Fibroblast of lung (primary cell): ENCODE measurements around the gene KLF16.

Experiments
- EZH2 ChIP-seq: IDR thresholded peaks from 2 replicates; pipeline ENCODE4 v1.5.1; 2012; ENCODE audit warnings: low read length, control low read depth, mild to moderate bottlenecking; ENCODE audit errors: missing control alignments
- TF ChIP-seq, protein P1 (sequence below), 2 donors: IDR thresholded peaks in 1 of 2; conservative IDR thresholded peaks in 1 of 2; 1 replicate in 1 of 2; 2 replicates in 1 of 2; pipeline ENCODE4 v1.5.1; 2011 to 2012; ENCODE audit warnings: low read length in 2 of 2, control low read depth in 1 of 2, inconsistent platforms in 1 of 2, low read depth in 1 of 2, mild to moderate bottlenecking in 1 of 2

DNA sequence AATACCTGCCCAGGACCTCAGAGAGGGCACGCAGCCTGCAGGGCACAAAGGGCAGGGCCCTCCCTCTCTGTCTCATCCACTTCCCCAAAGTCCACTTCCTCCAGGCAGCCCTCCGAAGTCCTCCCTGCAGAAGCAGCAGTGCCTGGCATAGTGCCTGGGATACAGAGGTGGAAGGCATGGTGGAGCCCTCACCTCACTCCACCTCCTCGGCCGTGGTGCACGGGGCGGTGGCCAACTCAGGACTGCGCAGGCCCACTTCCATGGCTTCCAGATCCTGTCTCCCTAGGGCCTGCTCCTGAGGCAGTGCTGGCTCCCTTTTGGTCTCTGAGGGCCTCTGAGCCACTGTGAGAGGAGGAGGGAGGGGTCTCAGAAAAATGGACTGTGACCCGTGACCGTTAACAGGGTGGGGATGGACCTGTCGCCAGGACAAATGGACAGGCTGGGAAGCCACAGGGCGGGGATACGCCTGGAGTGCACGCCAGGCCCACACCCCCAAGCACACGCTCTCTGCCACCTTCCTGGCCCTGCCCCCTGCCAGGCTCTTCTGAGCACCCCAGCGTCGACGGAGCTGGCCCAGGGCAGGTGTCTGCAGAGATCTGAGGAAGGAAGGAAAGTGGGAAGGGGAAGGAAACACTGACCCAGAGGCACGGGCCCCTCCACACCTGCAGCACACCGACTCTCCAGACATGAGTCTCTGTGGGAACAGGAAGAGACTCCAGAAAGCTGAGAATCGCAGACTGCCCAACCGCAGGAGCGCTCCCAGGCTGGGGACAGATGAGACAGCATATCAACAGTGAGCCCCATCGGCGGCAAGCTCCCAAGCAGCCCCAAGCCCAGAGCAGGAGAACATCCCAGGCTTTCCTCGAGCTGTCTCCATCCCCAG, 23.5 kb downstream of the KLF16 start:
- TF ChIP-seq, protein P1, sequence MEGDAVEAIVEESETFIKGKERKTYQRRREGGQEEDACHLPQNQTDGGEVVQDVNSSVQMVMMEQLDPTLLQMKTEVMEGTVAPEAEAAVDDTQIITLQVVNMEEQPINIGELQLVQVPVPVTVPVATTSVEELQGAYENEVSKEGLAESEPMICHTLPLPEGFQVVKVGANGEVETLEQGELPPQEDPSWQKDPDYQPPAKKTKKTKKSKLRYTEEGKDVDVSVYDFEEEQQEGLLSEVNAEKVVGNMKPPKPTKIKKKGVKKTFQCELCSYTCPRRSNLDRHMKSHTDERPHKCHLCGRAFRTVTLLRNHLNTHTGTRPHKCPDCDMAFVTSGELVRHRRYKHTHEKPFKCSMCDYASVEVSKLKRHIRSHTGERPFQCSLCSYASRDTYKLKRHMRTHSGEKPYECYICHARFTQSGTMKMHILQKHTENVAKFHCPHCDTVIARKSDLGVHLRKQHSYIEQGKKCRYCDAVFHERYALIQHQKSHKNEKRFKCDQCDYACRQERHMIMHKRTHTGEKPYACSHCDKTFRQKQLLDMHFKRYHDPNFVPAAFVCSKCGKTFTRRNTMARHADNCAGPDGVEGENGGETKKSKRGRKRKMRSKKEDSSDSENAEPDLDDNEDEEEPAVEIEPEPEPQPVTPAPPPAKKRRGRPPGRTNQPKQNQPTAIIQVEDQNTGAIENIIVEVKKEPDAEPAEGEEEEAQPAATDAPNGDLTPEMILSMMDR (conservative IDR thresholded peaks at IDR 0.05 in 1 of 2, IDR thresholded peaks at IDR 0.05 in 1 of 2; ENCODE audit: low read depth in 1 of 2, low read length in 2 of 2): no peak
- TF ChIP-seq EZH2: no peak
